Myocyte (in vitro differentiated cells): Measurements from ENCODE around the gene UCKL1. TPM values are rescaled to one million over a fixed set of nuclear protein-coding genes. Genes with fewer than 3 reads are reported as not detected.
A peak's percentile ranks its signal among the peaks of the same experiment; 100 is the strongest.
"Not testable (repeated sequence)": the region's sequence is repeated elsewhere in the genome, so short reads cannot be mapped to it uniquely, and the experiment has no call there.

ENCODE experiments used
- DNase-seq: peaks from one replicate; pipeline ENCODE4 v3.0.0-alpha.2; 2012; ENCODE audit warnings: low read depth
- polyA plus RNA-seq: library from polyadenylated mRNA; unstranded; fragments of >200 nt; gene quantifications from one replicate; pipeline ENCODE4 v1.2.1, GENCODE V29; 2012; ENCODE audit warnings: missing spikeins
- total RNA-seq: library from RNA; depleted of rRNA; stranded (reverse); fragments of >200 nt; gene quantifications from 2 replicates; pipeline ENCODE4 v1.2.3, GENCODE V29; 2014

UCKL1 gene
- 19.9 and 22.3 TPM in 2 replicates for total RNA-seq
- 33.8 TPM for polyA plus RNA-seq

DNA sequence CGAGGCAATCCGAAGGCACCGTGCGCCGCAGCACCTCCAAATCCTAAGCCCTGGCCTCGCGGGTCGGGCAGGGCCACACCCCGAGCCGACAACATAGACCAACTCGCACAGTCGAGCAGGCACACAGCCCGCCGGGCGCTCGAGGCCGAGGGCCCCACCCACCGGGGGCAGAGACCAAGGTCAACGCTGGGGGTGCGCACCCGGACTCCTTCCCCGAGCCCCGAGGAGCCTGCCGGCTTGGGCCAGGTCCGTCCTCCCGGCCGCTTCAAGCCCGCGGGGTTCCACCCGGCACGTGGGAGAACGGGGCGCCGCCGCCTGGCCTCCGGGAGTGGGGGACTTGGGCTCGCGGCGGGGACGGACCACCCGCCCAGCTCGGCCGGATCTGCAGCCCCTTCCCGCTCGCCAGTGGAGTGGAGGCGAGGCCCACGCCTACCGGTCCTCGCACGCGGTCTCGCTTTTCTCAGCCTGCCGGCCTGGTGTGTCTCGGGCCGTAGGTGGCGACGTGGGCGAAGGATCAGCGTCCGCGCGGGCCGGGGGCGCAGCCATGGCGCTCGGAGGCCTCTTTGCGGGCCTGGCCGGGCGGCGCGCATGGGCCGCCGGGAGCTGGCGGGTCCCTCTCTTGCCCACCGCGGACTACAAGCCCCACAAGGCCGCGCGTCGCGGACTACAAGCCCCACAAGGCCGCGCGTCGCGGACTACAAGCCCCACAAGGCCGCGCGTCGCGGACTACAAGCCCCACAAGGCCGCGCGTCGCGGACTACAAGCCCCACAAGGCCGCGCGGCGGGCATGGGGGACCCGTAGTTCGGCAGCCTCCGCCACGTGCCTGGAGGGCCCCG, at the start of gene UCKL1:
Gene UCKL1 (minus strand): TSS at position 590 of the 837 bp plus-strand sequence. CDS start 44 bp downstream, at position 546.
- DNase-seq, result peak; percentile 88

DNA sequence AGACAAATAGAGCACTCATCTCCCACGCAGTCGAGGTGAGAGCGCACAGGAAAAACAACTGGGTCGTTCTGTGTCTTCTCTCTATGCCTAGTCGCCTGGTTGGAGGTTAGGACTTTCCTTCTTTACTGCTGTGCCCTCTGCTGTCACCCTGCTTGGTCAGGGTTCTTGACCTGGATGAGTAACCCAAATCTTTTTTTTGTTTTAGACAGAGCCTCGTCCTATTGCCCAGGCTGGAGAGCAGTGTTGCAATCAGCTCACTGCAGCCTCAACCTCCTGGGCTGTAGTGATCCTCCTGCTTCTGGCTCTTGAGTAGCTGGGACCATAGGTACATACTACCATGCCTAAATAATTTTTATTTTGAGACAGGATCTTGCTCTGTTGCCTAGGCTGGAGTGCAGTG, 49.2 kb upstream of the UCKL1 start:
- DNase-seq, result no peak

DNA sequence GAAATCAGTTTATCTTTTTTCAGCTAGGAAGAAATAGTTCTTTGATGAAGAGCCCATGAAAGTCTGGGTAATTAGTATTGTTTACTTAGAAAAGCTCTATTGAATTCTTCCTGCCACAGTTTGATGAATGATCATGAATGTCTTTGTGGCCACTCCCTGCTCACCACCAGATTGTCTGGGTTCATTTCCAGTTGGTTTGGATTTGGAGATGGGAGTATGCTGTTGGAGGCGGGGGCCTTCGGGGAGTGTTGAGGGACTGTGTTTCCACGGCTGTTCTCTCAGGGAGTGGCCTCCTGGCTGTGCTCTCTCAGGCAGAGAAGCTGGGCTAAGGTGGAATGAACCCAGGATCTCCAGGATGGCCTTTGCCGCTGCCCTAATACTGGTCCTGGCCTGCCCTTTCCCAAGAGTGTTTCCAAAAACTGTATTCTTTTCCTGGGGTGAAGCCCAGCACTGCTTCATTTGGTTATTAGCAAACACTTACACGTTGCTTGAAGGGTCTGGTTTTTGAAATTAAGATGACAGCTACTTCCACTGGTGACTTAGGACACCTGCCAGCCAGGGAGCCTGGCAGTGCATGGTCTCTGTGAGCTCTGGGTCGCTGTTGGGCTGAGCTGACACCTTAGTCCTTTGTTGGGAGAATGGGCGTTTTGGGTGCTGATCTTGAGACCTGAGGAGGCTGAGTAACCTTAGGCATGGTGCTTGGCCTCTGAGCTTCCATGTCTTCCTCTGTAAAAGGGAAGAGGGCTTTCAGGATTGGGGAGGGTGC, 47.9 kb upstream of the UCKL1 start:
- DNase-seq, result no peak

DNA sequence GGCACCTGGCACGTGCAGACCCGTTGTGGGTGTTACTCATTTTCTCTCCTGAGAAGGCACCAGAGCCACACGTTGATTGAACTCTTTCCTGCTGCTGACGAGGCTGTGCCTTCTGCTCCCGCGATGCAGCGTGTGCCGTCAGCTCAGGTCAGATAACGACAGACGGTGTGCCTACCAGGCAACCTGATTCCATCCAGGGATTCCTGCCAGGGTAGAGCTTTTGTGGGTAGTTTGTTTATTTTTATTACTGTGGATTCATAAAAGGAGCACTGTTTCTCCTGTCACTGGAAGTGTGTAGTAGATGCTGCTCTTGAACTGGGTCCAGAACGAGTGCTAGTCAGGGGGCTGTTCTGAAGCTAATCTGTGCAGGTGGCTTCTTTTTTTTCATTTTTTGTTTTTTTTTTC, 45.4 kb upstream of the UCKL1 start:
- peak; percentile 22 for DNase-seq

DNA sequence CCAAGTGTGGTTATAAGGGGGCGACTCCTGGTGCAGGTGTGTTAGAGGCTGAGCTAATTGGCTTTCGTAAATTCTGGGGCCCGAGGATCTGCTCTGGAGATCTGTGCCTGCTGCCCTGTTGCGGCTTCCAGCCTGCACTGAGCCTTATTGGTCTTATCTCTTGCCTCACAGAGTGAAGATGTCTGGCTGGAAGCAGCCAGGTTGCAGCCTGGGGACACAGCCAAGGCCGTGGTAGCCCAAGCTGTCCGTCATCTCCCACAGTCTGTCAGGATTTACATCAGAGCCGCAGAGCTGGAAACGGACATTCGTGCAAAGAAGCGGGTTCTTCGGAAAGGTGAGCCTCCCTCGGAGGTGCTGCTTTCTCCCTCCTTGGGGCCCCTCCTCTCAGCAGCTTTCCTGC, 44.7 kb upstream of the UCKL1 start:
- DNase-seq, result no peak

DNA sequence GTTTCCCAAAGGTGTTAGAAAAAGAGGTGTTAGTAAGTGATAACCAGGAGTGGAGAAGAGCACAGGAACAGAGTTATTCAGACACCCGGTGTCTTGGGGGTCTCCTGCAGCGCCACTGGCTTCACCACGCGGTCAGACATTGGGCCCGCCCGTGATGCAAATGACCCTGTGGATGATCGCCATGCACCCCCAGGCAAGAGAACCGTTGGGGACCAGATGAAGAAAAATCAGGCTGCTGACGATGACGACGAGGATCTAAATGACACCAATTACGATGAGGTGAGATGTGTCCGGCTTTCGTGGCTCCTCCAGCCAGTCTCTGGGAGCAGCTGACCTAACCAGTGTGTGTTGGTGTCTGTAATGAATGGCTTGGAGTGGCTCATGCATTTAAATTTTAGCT, 26.7 kb upstream of the UCKL1 start:
- DNase-seq, result no peak

DNA sequence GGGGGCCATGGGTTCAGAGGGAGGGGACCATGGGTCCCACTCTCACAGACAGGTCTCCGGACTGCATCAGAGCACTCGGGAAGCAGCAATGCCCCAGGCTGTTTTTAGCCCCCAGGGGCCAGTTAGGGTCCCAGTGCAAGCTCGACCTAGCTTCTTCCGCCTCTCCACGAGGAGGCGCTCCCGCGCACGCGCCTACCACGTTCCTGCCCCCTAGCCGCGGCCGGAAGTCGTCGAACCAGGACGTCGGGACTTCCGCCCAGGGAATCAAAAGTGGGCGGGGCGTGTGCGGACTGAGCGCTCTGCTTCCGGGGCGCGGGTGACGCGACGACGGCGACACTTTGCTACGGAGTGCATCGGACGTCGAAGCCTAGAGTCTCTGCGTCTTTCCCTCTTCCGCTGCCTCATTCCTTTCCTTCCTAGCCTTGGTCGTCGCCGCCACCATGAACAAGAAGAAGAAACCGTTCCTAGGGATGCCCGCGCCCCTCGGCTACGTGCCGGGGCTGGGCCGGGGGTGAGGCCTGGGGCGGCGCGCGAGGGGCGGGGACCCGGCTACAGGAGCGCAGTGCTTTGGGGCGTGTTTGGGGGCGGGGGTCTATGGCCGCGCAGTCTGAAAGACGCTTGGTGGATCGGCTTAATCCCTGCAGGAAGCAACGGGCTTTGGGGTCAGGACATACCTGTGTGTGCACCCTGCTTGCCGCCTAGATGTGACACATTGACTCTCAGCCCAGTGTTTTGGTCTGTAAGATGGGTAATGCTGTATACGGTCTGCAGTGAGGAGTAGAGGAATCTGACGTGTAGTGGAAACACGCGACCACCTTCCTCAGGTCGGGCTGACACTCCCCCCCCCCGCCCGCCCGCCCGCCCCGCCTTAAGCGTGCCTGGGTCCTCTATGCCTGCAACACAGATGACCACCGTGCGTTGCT, 24.9 kb upstream of the UCKL1 start, which contains the start of gene PRPF6:
Gene PRPF6 (plus strand): TSS at position 327 of the 923 bp plus-strand sequence. CDS start 114 bp downstream, at position 441.
- DNase-seq, result peak; percentile 97

DNA sequence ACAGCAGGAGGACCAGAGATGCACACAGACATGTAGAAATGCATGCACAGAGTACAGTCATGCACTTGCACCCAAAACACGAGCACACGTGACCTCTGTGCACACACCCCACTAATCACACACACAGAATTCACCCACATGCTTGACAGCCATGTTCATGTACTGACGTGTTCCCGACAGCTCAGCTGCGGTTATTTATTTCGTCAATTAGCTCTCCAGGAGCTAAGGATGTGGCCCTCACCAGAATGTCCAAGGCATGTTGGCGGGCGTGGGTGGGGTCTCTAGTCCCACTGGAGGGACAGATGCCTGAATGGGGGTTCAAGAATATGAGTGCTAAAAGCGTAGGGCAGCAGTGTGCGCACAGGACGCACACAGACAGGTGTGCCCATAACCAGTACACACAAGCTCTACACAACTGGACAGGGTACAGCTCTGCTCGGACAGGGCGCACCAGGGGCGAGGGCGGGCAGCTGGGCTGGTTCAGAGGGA, 24.1 kb upstream of the UCKL1 start:
- DNase-seq, result no peak

DNA sequence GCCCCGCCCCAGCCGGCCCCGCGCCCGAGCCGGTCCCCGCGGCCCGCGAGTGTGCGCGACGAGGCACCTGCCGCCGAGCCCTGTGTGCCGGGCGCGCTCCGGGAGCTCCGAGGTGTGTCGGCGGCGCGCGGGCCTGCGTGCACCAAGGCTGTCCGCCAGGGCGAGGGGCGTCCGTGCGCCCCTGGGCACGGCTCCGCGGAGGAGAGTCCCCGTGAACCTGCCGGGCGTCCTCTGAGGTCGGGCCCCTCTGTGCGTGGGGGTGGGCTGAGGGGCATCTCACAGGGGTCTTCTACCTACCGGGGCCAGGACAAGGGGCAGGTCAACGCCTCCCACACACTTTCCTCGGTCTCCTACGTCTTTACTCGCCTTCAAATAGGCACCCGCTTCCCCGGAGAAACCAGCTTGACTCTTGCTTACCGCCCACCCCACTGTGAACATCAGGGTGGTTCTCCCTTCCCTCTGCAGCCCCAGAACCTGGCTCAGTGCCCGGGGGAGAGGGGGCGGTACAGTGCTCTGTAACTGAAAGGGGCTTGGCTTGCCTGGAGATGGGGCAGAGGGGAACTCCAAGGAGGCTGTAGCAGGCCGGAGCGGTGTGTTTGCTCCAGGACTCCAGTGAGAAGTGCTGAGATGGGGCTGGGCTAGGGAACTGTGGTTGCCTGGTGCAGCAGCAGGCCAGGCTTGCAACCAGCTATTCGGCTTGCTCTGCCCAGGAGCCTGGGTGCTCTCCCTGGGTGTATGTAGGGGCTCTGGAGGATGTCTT, 23.5 kb upstream of the UCKL1 start, which contains the start of gene SAMD10:
Gene SAMD10 (minus strand): TSS at position 86 of the 760 bp plus-strand sequence. CDS start 175 bp downstream, outside the sequence.
- no peak for DNase-seq

DNA sequence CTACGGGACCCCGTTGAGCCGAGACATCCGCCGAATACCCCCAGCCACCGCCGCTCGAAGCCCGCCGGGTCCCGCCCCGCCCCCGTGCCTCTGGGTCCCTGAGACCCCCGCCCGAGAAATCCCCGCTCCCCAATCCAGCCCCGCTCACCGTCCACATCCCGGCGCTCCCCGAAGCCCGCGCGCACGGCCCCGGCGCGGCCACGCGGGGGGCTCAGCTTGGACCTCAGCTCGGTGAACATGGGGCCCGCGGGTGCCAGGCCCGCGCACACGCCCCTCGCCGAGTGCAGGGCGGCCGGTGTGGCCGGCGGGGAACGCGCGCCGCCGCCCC, 23.0 kb upstream of the UCKL1 start:
- no peak for DNase-seq

DNA sequence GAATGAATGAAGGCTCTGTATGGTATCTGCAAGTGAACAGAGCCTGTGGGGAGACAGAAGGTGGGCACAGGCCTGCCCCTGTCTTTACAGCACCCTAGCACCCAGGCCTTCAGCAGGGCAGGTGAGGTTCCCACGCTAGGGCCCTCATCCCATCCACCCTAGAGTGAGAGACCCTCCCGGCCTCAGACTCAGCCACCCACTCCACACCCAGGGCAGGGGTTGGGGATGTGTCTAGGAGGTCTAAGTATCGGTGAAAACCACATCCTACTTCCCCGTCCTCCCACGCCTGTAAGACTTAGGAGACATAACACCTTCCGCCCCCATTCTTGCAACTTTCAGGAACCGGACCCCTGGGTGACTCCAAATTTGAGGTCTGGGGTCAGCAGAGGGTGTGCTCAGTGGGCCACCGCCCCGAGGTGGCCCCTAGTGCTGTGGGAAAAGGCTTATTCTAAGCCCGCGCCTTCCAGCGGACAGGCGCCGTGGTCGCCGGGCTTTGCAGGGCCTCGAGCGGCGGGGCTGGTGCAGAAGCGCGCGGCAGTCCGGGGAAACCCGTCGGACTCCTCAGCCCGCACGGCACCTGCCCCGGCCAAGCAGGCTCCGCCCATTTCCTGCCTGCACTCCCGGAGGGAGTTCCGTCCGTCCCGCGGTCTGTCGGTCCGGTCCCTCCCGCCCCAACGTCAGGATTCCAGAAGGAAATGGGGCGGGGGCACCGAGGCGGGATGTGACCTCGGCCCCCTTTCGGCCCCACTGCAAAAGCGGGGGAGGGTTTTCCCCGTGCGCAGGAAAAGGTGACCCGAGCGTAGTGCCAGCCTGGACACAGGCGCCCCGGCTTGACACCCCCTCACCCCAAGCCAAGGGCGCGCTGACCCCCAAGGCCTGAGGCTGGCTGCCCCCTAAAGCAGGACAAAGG, 22.4 kb upstream of the UCKL1 start:
- peak; percentile 49 for DNase-seq

DNA sequence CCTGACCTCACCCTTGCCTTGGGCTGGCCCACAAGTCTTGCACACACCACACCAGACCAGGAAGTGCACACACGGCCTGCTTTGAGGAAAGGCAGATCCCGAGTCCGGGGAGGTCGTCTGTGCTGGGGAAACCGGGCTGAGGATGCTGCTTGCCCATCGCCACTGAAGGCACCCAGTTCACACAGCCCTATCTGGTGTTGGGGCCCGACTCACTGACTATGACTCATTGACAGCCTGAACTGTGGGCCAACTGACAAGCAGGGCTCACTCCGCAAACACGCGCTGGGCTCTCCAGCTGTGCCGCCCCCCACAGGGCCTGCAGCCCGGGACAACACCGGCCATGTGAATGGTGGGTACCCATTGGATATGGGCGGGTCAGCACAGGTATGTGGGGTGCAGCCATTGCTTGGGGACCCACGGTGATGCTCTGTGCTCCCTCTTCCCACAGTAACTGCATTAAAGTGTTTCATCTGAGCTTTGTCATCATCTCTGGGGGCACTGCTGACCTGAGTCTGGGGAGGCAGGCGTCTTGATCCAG, 21.6 kb upstream of the UCKL1 start:
- DNase-seq, result peak; percentile 65

DNA sequence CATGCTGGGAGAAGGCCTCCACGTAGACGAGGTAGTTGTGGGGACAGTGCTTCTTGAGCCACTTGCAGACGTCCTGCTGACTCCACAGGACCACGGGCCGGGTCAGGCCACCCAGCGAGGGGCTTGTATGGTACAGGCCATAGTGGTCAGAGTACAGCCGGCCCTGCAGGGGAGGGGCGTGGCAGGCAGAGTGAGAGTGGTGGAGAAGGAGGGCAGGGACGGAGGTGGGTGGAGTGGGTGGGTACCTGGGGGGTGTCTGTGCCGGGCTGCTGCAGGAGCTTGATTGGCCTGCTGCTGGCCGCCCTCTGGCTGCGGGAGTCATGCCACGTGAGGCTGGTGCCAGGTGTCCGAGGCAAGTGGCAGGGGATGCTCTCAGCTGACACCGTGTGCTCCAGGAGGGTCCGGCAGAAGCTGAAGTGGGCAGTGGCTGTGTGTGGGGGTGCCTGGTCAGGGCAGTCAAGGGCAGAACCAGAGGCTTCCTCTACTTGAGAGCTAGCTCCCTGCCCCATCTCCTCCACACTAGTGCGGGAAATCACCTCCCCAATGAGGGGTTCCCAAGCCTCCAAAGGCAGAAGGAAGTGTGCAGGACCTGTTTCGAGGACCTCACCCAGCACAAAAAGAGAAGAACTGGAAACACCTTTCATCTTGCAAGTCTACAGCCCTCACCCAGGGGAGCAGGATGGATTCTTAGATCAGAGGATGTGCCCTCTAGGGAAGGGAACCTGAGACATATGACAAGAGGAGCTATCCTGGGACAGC, 20.9 kb upstream of the UCKL1 start:
- DNase-seq, result no peak

DNA sequence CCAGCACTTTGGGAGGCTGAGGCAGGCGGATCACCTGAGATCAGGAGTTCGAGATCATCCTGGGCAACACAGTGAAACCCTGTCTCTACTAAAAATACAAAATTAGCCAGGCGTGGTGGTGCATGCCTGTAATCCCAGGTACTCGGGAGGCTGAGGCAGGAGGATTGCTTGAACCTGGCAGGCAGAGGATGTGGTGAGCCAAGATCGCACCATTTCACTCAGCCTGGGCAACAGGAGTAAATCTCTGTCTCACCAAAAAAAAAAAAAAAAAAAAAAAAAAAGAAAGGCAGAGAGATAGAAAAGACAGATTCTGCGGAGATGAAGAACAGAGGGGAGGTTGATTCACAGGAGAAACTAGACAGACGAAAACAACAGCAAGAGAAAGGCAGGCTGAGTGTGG, 20.3 kb upstream of the UCKL1 start:
- not testable (repeated sequence) for DNase-seq

DNA sequence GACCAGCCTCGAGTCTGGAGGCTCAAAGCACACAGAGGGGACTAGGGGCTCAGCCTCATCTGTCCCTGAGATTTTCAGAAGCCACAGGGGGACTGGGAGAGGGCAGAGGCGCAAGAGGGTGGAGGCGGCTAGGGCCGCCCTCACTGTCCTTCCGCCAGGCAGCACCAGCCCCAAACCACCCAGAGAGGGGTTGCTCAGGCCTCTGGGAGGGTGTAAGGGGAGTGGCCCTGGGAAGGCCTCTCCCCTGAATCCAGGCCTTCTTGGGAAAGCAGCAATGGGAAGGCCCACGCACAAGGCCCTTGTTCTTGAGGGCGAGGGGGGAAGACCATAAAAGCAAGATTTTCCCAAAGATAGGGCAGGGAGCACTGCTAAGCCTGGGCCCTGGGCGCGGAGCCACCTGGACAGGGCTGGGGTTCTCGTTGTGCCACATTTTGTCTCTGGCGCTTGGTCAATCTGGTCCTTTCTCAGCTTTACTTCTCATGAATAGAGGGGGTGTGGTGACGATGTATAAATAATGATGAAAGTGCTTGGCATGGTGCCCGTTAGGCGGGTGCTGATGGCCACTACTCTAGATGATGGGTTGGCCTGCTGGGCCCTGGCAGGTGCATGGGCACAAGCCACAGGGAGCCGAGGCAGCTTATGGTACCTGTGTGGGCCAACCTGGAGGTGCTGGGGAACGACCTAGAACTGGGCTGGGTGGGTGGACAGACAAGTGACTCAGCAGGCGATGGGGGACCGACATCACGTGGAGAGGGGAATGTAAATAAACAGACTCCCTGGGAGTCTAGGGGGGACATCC, 18.4 kb upstream of the UCKL1 start:
- DNase-seq, result no peak

DNA sequence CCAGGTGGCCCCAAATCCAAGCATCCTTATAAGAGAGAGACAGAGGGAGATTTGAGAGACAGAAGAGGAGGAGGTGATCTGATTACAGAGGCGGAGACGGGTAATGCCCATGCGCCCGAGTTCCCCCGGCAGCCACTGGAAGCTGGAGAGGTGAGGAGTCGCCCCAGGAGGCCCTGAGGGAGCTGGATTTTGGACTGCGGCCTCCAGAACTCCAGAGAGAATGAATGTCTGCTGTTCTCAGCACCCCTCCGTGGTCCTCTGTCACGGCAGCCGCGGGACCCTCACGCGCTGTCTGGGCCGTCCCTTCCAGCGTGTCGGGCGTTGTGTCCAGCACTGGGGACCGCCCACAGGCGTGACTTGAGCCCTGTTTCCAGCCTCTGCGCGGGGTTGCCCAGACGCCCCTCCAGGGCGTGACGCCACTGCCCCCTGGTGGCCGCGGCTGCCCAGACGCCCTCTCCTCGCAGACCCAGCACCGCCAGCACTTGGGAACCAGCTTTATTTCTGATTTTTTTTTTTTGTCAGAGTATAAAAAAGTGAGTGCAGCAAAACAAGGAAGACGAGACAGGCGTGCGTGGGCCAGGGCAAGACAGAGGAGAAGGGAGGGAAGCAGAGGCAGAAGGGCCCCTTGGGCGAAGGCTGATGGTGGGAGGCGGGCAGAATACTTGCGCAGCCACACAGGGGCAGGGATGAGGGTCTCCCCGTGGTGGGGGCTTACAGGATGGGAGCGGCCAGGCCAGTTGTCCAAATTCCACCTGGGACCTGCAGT, 17.6 kb upstream of the UCKL1 start:
- DNase-seq, result peak; percentile 86

DNA sequence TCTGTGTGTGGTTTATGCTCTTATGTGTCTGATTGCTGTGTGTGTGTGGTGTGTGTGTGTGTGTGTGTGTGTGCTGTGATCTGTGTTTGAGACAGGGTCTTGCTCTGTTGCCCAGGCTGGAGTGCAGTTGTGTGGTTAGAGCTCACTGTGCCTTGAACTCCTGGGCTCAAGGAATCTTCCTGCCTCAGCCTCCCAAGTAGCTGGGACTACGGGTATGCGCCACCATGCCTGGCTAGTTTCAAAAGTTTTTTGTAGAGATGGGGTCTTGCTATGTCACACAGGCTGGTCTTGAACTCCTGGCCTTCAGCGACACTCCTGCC, 16.9 kb upstream of the UCKL1 start:
- no peak for DNase-seq
